Stimulated activated naive CD8-positive, alpha-beta T cell treated with anti-CD3 and anti-CD28 coated beads, Interleukin-15, Interleukin-2, amounts not matched to agents 100 ng/mL and 50 ng/mL, for 24 hours (primary cell): ENCODE results near the gene NSG2.
"Not testable (repeated sequence)": the region's sequence is repeated elsewhere in the genome, so short reads cannot be mapped to it uniquely, and the experiment has no call there.

Experiments used
- H3K27ac Mint-ChIP-seq: one replicate; pipeline ENCODE4 v1.8.0; 2021; ENCODE audit warnings: mild to moderate bottlenecking, mixed read lengths
- H3K27me3 Mint-ChIP-seq: one replicate; pipeline ENCODE4 v1.8.0; 2021; ENCODE audit warnings: mixed read lengths
- H3K36me3 Mint-ChIP-seq: one replicate; pipeline ENCODE4 v1.8.0; 2021; ENCODE audit warnings: low read depth, mixed read lengths
- H3K4me1 Mint-ChIP-seq: one replicate; pipeline ENCODE4 v1.8.0; 2021; ENCODE audit warnings: low read depth, mixed read lengths
- H3K4me3 Mint-ChIP-seq: one replicate; pipeline ENCODE4 v1.8.0; 2021; ENCODE audit warnings: mild to moderate bottlenecking, mixed read lengths
- H3K9me3 Mint-ChIP-seq: one replicate; pipeline ENCODE4 v1.8.0; 2021; ENCODE audit warnings: mixed read lengths

NSG2 gene

DNA sequence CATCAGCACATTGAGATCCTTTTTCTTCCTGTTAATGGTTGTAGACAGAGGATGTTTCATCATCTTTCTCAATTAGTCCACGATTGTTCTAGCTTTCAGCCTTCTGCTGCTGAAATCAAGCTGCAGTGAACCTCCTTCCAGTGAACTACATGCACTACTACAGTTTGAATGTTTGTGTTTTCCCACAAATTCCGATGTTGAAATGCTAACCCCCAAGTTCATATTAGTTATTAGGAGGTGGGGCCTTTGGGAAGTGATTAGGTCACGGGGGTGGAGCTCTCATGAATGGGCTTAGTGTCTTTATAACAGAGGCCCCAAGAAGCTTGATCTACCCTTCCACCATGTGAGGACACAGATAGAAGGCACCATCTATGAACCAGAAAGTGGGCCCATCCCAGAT lies 32.9 kb downstream of the NSG2 start:
- no peak overlapping the region for H3K4me3 Mint-ChIP-seq
- no peaks in the 10 kb centered on the region for H3K9me3 Mint-ChIP-seq
- H3K36me3 Mint-ChIP-seq: no peaks in the 10 kb centered on the region
- no peaks in the 10 kb centered on the region for H3K4me1 Mint-ChIP-seq
- H3K27me3 Mint-ChIP-seq: peaks cover 8% of the 10 kb centered on the region
- no peak overlapping the region for H3K27ac Mint-ChIP-seq

DNA sequence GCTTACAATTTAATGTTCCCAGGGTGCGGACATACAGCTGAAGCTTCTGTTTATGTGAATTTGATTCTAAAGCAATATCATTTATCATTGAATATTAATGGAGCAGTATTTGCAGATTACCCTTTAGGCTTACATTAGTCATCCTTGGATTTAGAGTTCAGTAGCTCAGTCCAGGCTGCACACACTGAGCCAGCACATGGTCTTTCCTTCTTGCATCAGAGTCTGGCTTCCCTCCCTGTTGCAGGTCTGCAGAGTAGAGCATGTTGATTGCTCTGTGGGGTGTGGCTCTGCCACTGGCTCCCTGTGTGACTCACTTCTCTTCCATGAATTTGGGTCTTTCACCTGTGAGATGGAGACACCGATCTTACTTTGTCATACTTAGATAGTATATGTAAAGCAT lies 36.8 kb downstream of the NSG2 start:
- Mint-ChIP-seq H3K36me3 (no peaks in the 10 kb centered on the region), H3K27ac (no peak overlapping the region), H3K4me3 (no peak overlapping the region), H3K27me3 (peaks cover 8% of the 10 kb centered on the region), H3K4me1 (no peaks in the 10 kb centered on the region), H3K9me3 (no peaks in the 10 kb centered on the region)

DNA sequence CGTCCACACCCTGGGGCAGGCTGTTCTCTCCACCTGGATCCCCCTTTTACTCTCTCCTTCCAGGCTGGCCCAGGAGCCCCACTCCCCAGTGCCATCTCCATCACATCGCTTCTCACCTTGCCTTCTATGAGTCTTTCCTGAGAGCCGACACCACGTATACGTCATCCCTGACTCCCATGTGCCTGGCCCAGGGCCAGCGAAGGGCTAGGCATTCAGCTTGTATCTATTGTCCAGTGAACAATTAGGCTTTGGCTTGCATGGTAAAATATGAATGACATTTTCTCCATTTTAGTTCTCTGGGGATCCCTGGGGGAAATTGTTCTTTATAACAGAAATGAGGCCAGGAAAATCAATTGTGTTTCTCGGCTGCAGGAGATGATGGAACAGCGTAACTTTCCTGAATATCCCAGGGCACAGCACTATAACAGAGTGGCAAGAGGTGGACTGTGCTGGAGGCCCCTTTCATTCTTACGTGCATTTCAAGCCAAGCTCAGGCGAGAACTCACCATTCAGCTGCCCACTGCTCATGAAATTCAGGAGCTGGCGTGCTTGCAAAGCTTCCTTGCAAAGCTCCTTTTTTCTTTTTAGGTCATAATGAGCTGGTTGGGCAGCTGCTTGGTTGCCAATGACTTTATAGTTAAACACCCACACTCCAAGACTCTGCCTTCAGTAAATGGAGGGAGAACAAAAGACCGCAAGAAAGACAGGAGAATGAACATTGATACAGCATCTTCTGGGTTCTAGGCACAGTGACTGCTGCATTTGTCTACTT lies 37.7 kb downstream of the NSG2 start:
- no peaks in the 10 kb centered on the region for H3K4me1 Mint-ChIP-seq
- no peaks in the 10 kb centered on the region for H3K9me3 Mint-ChIP-seq
- no peaks in the 10 kb centered on the region for H3K36me3 Mint-ChIP-seq
- no peak overlapping the region for H3K4me3 Mint-ChIP-seq
- no peak overlapping the region for H3K27ac Mint-ChIP-seq
- H3K27me3 Mint-ChIP-seq: peaks cover 8% of the 10 kb centered on the region

DNA sequence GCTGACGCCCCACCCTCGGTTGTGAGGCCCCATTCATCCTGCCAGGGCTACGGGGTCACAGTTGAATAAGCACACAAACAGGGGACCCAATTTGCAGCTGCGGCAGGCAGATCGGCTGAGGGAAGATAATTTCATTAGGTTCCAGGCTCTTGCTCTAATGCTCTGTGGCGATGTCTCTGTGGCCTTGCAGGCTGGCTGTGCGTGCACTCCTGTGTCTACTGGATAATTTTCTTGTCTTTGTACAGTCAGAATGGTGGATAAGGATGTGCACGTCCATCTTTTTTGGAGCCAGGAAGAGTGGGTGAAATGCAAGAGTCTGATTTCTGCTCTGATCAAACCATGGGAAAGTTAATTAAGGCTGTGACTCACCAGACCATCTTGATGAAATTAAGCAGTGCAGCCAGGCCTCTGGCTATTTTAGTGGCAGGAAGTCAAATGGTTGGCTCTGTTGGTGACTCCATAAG lies 39.2 kb downstream of the NSG2 start:
- no peaks in the 10 kb centered on the region for H3K36me3 Mint-ChIP-seq
- H3K9me3 Mint-ChIP-seq: no peaks in the 10 kb centered on the region
- H3K27me3 Mint-ChIP-seq: peaks cover 5% of the 10 kb centered on the region
- H3K4me1 Mint-ChIP-seq: no peaks in the 10 kb centered on the region
- H3K27ac Mint-ChIP-seq: no peak overlapping the region
- H3K4me3 Mint-ChIP-seq: no peak overlapping the region

DNA sequence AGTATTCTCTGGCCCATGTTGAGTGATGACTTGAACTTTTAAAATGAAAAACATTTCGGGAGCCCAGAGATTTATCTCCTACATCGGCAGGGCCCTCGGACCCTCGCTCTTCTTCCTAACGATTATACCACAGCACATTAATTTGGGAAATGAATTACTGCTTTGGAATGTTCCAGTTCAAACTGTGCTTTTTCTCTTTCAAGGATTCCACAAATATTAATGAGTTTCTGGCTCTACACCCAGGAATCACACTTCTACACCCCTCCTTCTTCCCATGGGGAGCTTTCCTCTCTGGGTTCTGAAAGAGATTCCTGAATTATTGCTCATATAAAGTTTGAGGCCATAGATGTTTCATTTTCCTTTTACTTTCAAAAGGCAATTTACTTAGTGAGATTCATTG lies 41.2 kb downstream of the NSG2 start:
- Mint-ChIP-seq H3K36me3 (no peaks in the 10 kb centered on the region), H3K9me3 (no peaks in the 10 kb centered on the region), H3K4me3 (no peak overlapping the region), H3K27ac (no peak overlapping the region), H3K27me3 (peaks cover 10% of the 10 kb centered on the region), H3K4me1 (no peaks in the 10 kb centered on the region)

DNA sequence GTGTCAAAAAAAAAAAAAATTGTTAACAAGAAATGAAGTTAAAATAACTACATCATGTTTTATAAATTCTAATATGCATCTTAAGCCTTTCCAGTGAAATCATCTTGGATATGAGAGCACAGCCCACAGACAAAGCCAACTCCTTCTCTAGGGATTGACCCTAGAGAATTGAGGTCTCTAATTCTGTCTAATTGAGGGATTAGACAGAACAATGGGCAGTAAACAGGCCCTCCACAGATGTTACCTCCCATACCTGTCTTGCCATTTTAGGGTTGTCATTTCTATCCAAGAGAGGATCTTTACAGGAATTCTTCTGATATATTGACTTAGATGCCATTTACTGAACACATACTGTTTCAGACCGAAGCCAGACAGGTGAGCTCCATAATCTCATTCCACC lies 42.3 kb downstream of the NSG2 start:
- H3K36me3 Mint-ChIP-seq: no peaks in the 10 kb centered on the region
- no peak overlapping the region for H3K27ac Mint-ChIP-seq
- no peaks in the 10 kb centered on the region for H3K9me3 Mint-ChIP-seq
- no peaks in the 10 kb centered on the region for H3K4me1 Mint-ChIP-seq
- H3K27me3 Mint-ChIP-seq: peaks cover 9% of the 10 kb centered on the region
- no peak overlapping the region for H3K4me3 Mint-ChIP-seq

DNA sequence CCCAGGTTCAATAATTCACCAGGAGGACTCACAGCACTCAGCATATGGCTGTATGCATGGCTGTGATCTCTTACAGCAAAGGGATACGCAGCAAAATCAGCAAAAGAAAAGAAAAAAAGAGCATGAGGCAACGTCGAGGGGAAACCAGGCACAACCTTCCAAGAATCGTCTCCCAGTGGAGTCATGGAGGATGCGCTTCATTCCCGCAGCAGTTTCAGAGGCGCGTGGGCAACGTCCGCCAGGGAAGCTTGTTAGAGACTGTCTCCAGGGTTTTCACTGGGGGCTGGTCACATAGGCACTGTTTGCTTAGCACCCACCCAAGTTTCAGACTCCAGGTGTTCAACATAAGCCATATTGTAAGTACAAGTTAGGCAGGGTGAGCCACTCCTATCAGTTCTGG lies 44.6 kb downstream of the NSG2 start:
- peaks cover 6% of the 10 kb centered on the region for H3K27me3 Mint-ChIP-seq
- no peaks in the 10 kb centered on the region for H3K36me3 Mint-ChIP-seq
- H3K4me1 Mint-ChIP-seq: no peaks in the 10 kb centered on the region
- no peaks in the 10 kb centered on the region for H3K9me3 Mint-ChIP-seq
- no peak overlapping the region for H3K27ac Mint-ChIP-seq
- H3K4me3 Mint-ChIP-seq: no peak overlapping the region

DNA sequence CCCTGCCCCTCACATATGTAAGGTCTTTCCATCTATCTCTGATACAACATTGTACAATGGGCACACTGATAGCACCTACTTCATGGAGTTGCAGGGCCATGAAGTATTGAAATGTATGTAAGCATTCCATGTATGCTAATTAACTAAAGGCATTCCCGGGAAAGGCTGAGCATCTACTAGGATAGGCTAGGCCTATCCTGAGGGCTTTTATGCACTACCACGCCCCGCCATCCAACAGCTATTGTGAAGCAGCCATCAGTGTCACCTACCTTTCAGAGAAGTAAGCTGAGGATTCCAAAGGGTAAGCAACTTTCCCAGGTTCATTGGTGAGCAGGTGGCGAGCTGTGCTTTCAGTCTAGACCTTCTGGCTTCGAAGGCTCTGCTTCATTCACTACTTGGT lies 47.6 kb downstream of the NSG2 start:
- H3K27me3 Mint-ChIP-seq: peaks cover 6% of the 10 kb centered on the region
- H3K9me3 Mint-ChIP-seq: no peaks in the 10 kb centered on the region
- no peaks in the 10 kb centered on the region for H3K36me3 Mint-ChIP-seq
- no peak overlapping the region for H3K27ac Mint-ChIP-seq
- H3K4me3 Mint-ChIP-seq: no peak overlapping the region
- no peaks in the 10 kb centered on the region for H3K4me1 Mint-ChIP-seq

DNA sequence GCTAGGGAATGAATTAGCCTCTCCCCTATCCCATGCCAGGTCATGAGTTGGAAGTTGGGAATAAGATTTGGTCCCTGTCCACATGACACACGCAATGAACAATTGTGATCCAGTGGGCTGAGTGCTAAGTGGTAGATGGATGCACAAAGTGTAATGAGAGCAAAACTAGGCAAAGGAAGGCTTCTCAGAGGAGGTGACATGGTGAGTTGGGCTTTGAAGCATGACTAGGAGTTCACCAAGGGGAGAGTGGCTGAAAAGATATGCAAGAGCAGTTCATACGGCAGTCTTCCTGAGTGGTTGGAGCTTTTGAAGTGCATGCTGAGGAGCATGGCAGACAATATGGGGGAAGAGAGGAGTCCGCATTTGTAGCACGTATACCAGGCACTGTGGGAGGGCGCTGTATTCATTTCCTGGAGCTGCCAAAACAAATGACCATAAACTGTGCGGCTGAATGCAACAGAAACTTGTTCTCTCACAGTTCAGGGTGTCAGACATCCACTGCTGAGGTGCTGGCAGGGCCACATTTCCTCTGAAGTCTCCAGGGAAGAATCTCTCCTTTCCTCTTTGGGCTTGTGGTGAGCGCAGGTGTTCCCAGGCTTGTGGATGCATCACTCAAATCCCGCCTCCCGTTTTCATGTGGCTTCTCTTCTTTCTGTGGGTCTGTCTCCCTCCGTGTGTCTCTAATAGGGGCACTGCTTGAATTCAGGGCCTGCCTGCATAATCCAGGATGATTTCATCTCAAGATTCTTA lies 49.5 kb downstream of the NSG2 start:
- Mint-ChIP-seq H3K4me1 (no peaks in the 10 kb centered on the region), H3K36me3 (no peaks in the 10 kb centered on the region), H3K4me3 (no peak overlapping the region), H3K27ac (no peak overlapping the region), H3K9me3 (no peaks in the 10 kb centered on the region), H3K27me3 (peaks cover 6% of the 10 kb centered on the region)

DNA sequence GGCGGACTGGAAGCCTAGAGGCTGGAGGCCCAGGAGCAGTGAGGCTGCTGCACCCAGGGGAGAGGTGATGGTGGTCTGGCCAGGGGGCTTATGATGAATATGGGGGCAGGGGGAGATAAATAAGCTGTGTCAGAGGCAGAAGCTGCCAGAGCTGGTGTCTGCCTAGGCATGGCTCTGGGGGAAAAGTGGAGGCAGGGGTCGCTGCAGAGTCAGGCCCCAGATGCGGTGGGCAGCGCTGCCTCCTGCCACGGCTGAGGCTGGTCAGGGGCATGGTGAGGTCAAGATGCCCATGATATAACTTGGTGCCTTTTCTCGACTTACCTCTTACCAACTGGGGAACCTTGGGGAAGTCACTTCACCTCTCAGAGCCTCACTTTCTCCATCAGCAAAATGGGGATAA lies 51.1 kb downstream of the NSG2 start:
- H3K27ac Mint-ChIP-seq: no peak overlapping the region

DNA sequence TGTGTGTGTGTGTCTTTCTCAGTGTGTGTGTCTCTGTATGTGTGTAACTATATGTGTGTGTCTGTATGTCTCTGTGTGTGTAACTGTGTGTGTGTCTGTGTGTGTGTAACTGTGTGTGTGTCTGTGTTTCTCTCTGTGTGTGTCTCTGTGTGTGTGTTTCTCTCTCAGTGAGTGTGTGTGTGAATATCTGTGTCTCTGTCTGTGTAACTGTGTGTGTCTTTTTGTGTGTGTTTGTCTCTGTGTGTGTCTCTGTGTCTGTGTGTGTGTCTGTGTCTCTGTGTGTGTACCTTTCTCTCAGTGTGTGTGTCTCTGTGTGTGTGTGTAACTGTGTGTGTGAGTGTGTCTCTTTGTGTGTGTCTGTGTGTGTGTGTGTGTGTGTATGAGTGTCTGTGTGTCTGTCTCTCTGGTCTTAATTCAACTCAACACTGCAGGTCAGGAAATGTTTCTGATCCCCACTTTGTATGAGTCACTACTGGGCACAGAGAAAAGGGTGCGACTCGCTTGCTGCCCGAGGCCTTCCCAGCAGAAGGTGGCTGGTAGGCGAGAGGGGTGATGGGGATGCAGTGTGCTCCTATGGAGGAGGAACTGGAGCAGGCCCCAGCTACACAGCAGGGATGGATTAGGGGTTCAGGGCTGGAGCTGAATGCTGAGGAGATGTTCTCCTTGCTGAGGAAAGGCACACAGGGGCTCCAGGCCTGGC lies 52.1 kb downstream of the NSG2 start:
- Mint-ChIP-seq H3K36me3 (no peaks in the 10 kb centered on the region), H3K27ac (no peak overlapping the region), H3K9me3 (no peaks in the 10 kb centered on the region), H3K4me3 (no peak overlapping the region), H3K27me3 (peaks cover 4% of the 10 kb centered on the region), H3K4me1 (no peaks in the 10 kb centered on the region)

More for the DNA sequence above, 51.1 kb downstream of the NSG2 start:
- no peaks in the 10 kb centered on the region for H3K9me3 Mint-ChIP-seq
- H3K36me3 Mint-ChIP-seq: no peaks in the 10 kb centered on the region
- no peak overlapping the region for H3K4me3 Mint-ChIP-seq
- no peaks in the 10 kb centered on the region for H3K4me1 Mint-ChIP-seq
- H3K27me3 Mint-ChIP-seq: no peaks in the 10 kb centered on the region

DNA sequence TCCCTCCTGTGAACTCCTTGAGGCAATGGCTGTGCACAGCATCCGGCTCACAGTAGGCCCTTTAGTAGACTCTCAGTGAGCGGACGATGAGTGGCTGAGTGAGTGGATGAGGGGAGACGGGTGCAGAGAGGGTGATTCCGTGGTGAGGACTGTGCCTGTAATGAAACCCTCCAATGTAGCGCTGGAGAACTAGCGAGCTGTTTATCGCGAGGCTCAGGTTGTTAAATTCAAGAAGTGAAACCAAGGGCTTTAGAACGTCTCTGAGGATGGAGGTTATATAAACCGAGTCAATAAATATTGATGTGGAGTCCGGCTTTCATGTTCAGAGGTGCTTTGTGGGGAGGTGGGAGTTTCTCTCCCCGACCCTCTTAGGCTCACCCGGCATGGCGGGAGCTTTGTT lies 53.2 kb downstream of the NSG2 start:
- no peaks in the 10 kb centered on the region for H3K9me3 Mint-ChIP-seq
- no peak overlapping the region for H3K27ac Mint-ChIP-seq
- H3K4me1 Mint-ChIP-seq: no peaks in the 10 kb centered on the region
- H3K27me3 Mint-ChIP-seq: peaks cover 4% of the 10 kb centered on the region
- no peaks in the 10 kb centered on the region for H3K36me3 Mint-ChIP-seq
- H3K4me3 Mint-ChIP-seq: no peak overlapping the region

DNA sequence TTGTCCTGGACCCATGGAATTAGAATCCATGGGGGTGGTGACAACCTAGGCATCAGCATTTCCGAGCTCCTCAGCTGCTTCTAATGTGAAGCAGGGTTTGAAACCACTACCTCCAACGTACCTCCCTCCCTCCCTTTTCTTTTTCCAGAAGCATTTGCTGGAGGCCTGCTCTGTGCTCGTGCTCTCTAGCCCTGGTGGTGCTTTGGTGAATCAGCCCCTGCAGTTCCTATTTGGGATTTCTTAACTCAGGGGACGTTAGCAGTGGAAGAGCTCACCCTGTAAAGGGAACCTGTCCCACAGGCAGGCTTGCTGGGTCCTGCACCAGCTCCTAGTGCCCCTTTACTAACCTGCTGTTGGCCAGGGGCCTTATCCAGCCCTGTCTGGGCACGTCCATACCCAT lies 55.0 kb downstream of the NSG2 start:
- no peak overlapping the region for H3K4me3 Mint-ChIP-seq
- no peak overlapping the region for H3K27ac Mint-ChIP-seq
- H3K27me3 Mint-ChIP-seq: peaks cover 4% of the 10 kb centered on the region
- no peaks in the 10 kb centered on the region for H3K36me3 Mint-ChIP-seq
- no peaks in the 10 kb centered on the region for H3K9me3 Mint-ChIP-seq
- no peaks in the 10 kb centered on the region for H3K4me1 Mint-ChIP-seq

DNA sequence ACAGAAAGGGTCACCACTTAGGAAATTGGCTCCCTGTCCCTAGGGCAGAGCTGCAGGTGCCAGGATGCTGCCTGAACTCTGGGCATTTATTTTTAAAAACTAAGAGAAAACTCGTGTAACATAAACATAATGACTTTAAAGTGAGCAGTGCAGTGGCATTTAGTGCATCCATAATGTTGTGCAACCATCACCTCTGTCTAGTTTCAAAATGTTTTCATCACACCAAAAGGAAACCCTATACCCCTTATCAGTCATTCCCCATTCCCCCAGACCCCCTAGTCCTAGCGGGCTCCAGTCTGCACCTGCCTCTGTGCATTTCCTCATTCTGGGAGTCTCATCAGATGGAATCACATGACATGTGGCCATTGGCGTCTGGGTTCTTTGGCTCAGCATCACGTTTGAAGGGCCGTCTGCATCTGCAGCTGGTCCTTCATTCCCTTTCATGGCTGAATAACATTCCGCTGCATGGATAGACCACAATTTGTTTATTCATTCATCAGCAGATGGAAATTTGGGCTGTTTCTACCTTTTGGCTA lies 55.8 kb downstream of the NSG2 start:
- H3K36me3 Mint-ChIP-seq: no peaks in the 10 kb centered on the region
- H3K4me1 Mint-ChIP-seq: no peaks in the 10 kb centered on the region
- H3K27me3 Mint-ChIP-seq: peaks cover 4% of the 10 kb centered on the region
- H3K27ac Mint-ChIP-seq: no peak overlapping the region
- H3K4me3 Mint-ChIP-seq: no peak overlapping the region
- H3K9me3 Mint-ChIP-seq: no peaks in the 10 kb centered on the region

DNA sequence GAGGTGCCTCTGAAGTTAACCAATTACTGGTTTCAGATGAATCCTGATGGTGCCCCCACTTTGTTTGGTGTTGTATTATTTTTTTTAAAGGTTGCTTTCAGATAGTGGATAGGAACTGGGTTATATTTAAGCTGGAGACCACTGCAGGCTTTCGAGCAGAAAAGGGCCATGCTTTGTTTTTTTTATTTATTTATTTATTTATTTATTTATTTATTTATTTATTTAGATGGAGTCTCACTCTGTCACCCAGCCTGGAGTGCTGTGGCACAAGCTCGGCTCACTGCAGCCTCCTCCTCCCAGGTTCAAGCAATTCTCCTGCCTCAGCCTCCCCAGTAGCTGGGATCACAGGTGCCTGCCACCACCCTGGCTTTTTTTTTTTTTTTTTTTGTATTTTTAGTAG lies 57.1 kb downstream of the NSG2 start:
- H3K9me3 Mint-ChIP-seq, H3K4me1 Mint-ChIP-seq, H3K27ac Mint-ChIP-seq, H3K4me3 Mint-ChIP-seq, H3K27me3 Mint-ChIP-seq, H3K36me3 Mint-ChIP-seq: not testable (repeated sequence)
